B cell (primary cell): Measurements from ENCODE around the gene GLIS2. TPM values are rescaled to one million over a fixed set of nuclear protein-coding genes. Genes with fewer than 3 reads are reported as not detected.

Experiments
- ATAC-seq: fragments of 200-7000 bp; cut with Tn5 transposase; one replicate; pipeline ENCODE4 v1.10.0; 2021; ENCODE audit warnings: low read depth, mild to moderate bottlenecking, moderate number of reproducible peaks, moderate library complexity
- CTCF ChIA-PET: fragments of 350-600 bp; sonication (Branson Sonifier 250); formaldehyde crosslinking; loops from one replicate; lab custom pipeline; 2021; ENCODE audit warnings: antibody characterized with exemption, inconsistent platforms; lab: Charles Lee
- POLR2A ChIA-PET: fragments of 350-600 bp; sonication (Branson Sonifier 250); formaldehyde crosslinking; loops from one replicate; lab custom pipeline; 2021; ENCODE audit warnings: antibody characterized with exemption; lab: Charles Lee
- DNase-seq: peaks from one replicate; pipeline ENCODE4 v3.0.0; 2013
- H2AFZ ChIP-seq: 2 replicates; pipeline ENCODE4 v1.6.1; 2012; ENCODE audit warnings: mild to moderate bottlenecking, low read depth, low read length; ENCODE audit not compliant: insufficient read depth, poor library complexity, severe bottlenecking
- H3K27ac ChIP-seq, 2 donors: 1 replicate in 1 of 2; 2 replicates in 1 of 2; pipeline ENCODE4 v1.5.1; 2012 to 2013; ENCODE audit warnings: low read length in 2 of 2, mild to moderate bottlenecking in 2 of 2, moderate library complexity in 1 of 2
- H3K27me3 ChIP-seq, 4 experiments: fragments of 200-600 bp in 1 of 4; sonication (generic) in 1 of 4; replicated peaks in 1 of 4; 1 replicate in 2 of 4; 2 replicates in 2 of 4; pipeline versions ENCODE4 v1.6.1 to v1.7.0; 2013 to 2016; ENCODE audit warnings: low read length in 3 of 4, mild to moderate bottlenecking in 2 of 4, mixed read lengths in 1 of 4, moderate library complexity in 1 of 4; ENCODE audit not compliant: insufficient read depth in 4 of 4, control insufficient read depth in 3 of 4; ENCODE audit errors: control extremely low read depth in 1 of 4
- H3K36me3 ChIP-seq, 2 experiments: replicated peaks in 1 of 2; 1 replicate in 1 of 2; 2 replicates in 1 of 2; pipeline versions ENCODE4 v1.6.1 to v1.7.1; 2013; ENCODE audit warnings: low read length in 1 of 2; ENCODE audit not compliant: insufficient read depth in 2 of 2, control insufficient read depth in 1 of 2; ENCODE audit errors: control extremely low read depth in 1 of 2, extremely low read depth in 1 of 2
- H3K4me1 ChIP-seq, 2 donors: fragments of 200-600 bp in 1 of 2; sonication (generic) in 1 of 2; 1 replicate in 1 of 2; 2 replicates in 1 of 2; pipeline versions ENCODE4 v1.5.1 to v1.6.1; 2013 to 2017; ENCODE audit warnings: low read length in 2 of 2; ENCODE audit not compliant: control insufficient read depth in 2 of 2, insufficient read depth in 2 of 2
- H3K4me2 ChIP-seq: replicated peaks from 2 replicates; pipeline ENCODE3; 2012; ENCODE audit warnings: mild to moderate bottlenecking, low read depth, low read length; ENCODE audit not compliant: poor library complexity, severe bottlenecking
- H3K4me3 ChIP-seq, 5 experiments: fragments of 200-600 bp in 1 of 5; sonication (generic) in 1 of 5; 1 replicate in 3 of 5; 2 replicates in 2 of 5; pipeline versions ENCODE4 v1.5.1 to v1.7.0; 2011 to 2016; ENCODE audit warnings: low read length in 4 of 5, mild to moderate bottlenecking in 4 of 5, low read depth in 2 of 5, control low read depth in 1 of 5, moderate library complexity in 1 of 5; ENCODE audit not compliant: insufficient read depth in 1 of 5; ENCODE audit errors: control extremely low read depth in 1 of 5, extremely low read depth in 1 of 5
- H3K79me2 ChIP-seq: fragments of 200-600 bp; sonication (generic); one replicate; pipeline ENCODE4 v1.6.0; 2016; ENCODE audit warnings: low read length; ENCODE audit not compliant: control insufficient read depth, insufficient read depth
- H3K9ac ChIP-seq: fragments of 200-600 bp; sonication (generic); 2 replicates; pipeline ENCODE4 v1.6.1; 2017; ENCODE audit warnings: mild to moderate bottlenecking, low read length, moderate library complexity
- H3K9me3 ChIP-seq, 3 donors: one replicate each; pipeline versions ENCODE4 v1.6.1 to v1.7.1; 2013; ENCODE audit warnings: low read length in 2 of 3; ENCODE audit not compliant: control insufficient read depth in 2 of 3, insufficient read depth in 1 of 3; ENCODE audit errors: control extremely low read depth in 1 of 3
- H4K20me1 ChIP-seq: 2 replicates; pipeline ENCODE4 v1.6.0; 2012; ENCODE audit warnings: mild to moderate bottlenecking, low read length; ENCODE audit not compliant: insufficient read depth, control insufficient read depth, poor library complexity, severe bottlenecking
- H3K27ac Mint-ChIP-seq: one replicate; pipeline ENCODE4 v1.8.0; 2021; ENCODE audit warnings: mixed read lengths
- H3K27me3 Mint-ChIP-seq: one replicate; pipeline ENCODE4 v1.8.0; 2021; ENCODE audit warnings: mixed read lengths
- H3K4me1 Mint-ChIP-seq: one replicate; pipeline ENCODE4 v1.8.0; 2021; ENCODE audit warnings: mixed read lengths
- H3K4me3 Mint-ChIP-seq: one replicate; pipeline ENCODE4 v1.8.0; 2021; ENCODE audit warnings: mixed read lengths
- H3K9me3 Mint-ChIP-seq: one replicate; pipeline ENCODE4 v1.8.0; 2022; ENCODE audit warnings: mixed read lengths; ENCODE audit not compliant: insufficient read depth
- EZH2 ChIP-seq: IDR thresholded peaks from 2 replicates; pipeline ENCODE4 v1.6.1; 2012; ENCODE audit warnings: borderline replicate concordance, low read depth, mild to moderate bottlenecking, moderate library complexity, low read length; ENCODE audit not compliant: insufficient read depth, poor library complexity, severe bottlenecking
- WGBS: methylation state at CpG from one replicate; pipeline ENCODE4 v1.1.5; 2013; ENCODE audit warnings: missing lambda C conversion rate; ENCODE audit not compliant: insufficient coverage; 5-methylcytosine and 5-hydroxymethylcytosine counted together
- intact Hi-C: fragments of 100-400 bp; cut with micrococcal nuclease; formaldehyde crosslinking; loops from one replicate; pipeline ENCODE4 v1.10.0; 2022
- polyA plus RNA-seq: library from polyadenylated mRNA; depleted of rRNA; stranded (reverse); fragments of >200 nt; gene quantifications from 2 replicates; pipeline ENCODE4 v1.2.3, GENCODE V29; 2012
- total RNA-seq, 2 donors: library from RNA; stranded (reverse); fragments of 120-200 nt in 1 of 2; gene quantifications; 1 replicate in 1 of 2; 2 replicates in 1 of 2; pipeline versions ENCODE4 v1.2.3 to v1.2.4, GENCODE V29; 2013 to 2022
- TF ChIP-seq, protein P1 (sequence below): fragments of 200-600 bp; IDR thresholded peaks from one replicate; pipeline ENCODE4 v1.8.0; 2022; ENCODE audit warnings: antibody characterized with exemption, mild to moderate bottlenecking

The GLIS2 gene
- total and polyA plus RNA-seq, 2 donors (not counting 1 experiment from before 2014, with no cell fraction given), result not detected

DNA sequence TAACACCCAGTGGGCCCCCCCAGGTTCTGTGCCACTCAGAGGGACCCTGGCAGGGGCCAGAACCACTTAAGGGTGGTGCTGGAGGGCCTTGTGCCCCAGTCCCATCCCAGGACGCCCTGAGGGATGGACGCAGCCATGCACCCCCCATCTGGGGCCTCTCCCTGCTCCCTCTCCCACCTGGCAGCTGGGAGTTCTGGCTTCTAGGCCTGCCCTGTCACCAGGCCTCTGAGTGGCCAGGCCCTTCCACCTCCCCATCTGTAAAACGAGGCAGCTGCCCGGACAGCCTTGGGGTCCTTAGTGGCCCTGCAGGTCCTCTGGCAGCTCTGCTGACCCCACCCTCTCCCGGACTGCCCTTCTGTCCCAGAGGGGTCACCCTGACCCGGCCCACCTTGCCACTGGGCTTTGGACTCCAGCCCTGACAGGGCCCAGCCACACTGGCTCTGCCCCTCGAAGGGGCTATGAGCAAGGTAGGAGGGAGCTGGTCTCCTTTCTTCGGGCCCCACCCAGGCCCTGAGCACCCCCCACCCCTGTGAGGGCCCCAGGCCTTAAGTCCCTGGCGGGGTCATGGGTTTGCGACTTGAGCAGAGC, 22.9 kb downstream of the GLIS2 start:
- no peak overlapping the region for H3K4me3 Mint-ChIP-seq
- WGBS, result 96% methylated on average over 9 of the region's 10 CpGs

DNA sequence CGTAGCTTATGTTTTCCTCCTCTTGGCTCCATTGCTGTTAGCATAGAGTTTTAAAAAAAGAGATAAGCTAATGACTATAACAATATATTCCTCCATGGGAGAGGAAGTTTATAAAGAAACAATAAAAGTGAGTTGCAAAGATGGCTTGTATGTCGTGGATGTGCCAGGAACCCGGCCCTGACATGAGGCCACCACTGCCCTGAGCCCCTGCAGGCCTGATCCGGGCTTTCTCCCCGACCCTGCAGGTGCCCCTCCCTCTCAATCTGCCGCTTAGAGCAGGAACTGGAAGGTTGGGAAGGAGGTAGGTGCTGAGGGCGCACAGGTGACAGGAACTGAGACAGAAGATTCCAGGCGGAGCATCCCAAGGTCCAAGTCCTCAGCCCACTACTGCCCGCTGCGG, 23.6 kb downstream of the GLIS2 start:
- TF ChIP-seq EZH2, result no peak
- TF ChIP-seq, protein P1, sequence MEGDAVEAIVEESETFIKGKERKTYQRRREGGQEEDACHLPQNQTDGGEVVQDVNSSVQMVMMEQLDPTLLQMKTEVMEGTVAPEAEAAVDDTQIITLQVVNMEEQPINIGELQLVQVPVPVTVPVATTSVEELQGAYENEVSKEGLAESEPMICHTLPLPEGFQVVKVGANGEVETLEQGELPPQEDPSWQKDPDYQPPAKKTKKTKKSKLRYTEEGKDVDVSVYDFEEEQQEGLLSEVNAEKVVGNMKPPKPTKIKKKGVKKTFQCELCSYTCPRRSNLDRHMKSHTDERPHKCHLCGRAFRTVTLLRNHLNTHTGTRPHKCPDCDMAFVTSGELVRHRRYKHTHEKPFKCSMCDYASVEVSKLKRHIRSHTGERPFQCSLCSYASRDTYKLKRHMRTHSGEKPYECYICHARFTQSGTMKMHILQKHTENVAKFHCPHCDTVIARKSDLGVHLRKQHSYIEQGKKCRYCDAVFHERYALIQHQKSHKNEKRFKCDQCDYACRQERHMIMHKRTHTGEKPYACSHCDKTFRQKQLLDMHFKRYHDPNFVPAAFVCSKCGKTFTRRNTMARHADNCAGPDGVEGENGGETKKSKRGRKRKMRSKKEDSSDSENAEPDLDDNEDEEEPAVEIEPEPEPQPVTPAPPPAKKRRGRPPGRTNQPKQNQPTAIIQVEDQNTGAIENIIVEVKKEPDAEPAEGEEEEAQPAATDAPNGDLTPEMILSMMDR, result no peak
- H3K9me3 Mint-ChIP-seq, result no peaks in the 10 kb centered on the region
- H3K9me3 ChIP-seq, result no peaks in the 10 kb centered on the region
- intact Hi-C loops, result no loop called here
- no peak overlapping the region for H3K9ac ChIP-seq
- no peaks in the 10 kb centered on the region for H3K27me3 Mint-ChIP-seq
- no peak overlapping the region for H3K4me2 ChIP-seq
- peaks cover 0 to 11% of the 10 kb centered on the region in 2 experiments for H3K36me3 ChIP-seq
- no peak overlapping the region for H3K4me3 Mint-ChIP-seq
- peaks cover 36% of the 10 kb centered on the region for H4K20me1 ChIP-seq
- peaks cover 68% of the 10 kb centered on the region for H3K79me2 ChIP-seq
- no peaks in the 10 kb centered on the region for H3K4me1 ChIP-seq
- H3K4me1 Mint-ChIP-seq, result no peaks in the 10 kb centered on the region
- ATAC-seq (no peak), DNase-seq (no peak)
- H3K27ac ChIP-seq, result no peak overlapping the region
- ChIA-PET CTCF (interaction anchor here (1.5 kb wide), 1 partner anchor 9 kb away, joined by 4 read pairs; no protein-coding TSS in a partner anchor), POLR2A (no interaction called here)
- no peak overlapping the region for H2AFZ ChIP-seq
- 92% methylated on average over 7 of the region's 10 CpGs for WGBS
- H3K4me3 ChIP-seq, result no peak overlapping the region
- H3K27me3 ChIP-seq, result no peaks in the 10 kb centered on the region
- H3K27ac Mint-ChIP-seq, result no peak overlapping the region

More for the DNA sequence above, 22.9 kb downstream of the GLIS2 start:
- Histone ChIP-seq H3K4me1 (no peaks in the 10 kb centered on the region), H3K27me3 (no peaks in the 10 kb centered on the region), H4K20me1 (peaks cover 30% of the 10 kb centered on the region), H3K9ac (no peak overlapping the region), H2AFZ (no peak overlapping the region), H3K9me3 (no peaks in the 10 kb centered on the region), H3K4me2 (no peak overlapping the region), H3K36me3 (peaks cover 0 to 11% of the 10 kb centered on the region in 2 experiments), H3K79me2 (peaks cover 61% of the 10 kb centered on the region), H3K4me3 (no peak overlapping the region), H3K27ac (no peak overlapping the region)
- TF ChIP-seq, protein P1, result no peak
- TF ChIP-seq EZH2, result no peak
- ChIA-PET POLR2A (no interaction called here), CTCF (interaction anchor here (1.5 kb wide), 1 partner anchor 8 kb away, joined by 4 read pairs; no protein-coding TSS in a partner anchor)
- Mint-ChIP-seq H3K9me3 (no peaks in the 10 kb centered on the region), H3K4me1 (no peaks in the 10 kb centered on the region), H3K27ac (no peak overlapping the region), H3K27me3 (no peaks in the 10 kb centered on the region)
- ATAC-seq (no peak), DNase-seq (no peak)
- intact Hi-C loops, result no loop called here
